ENCODE data around the gene ALK.

Gene ALK

GRCh38 chr2:29910465-29910864 is 10.9 kb downstream of the ALK start:
- no peak for DNase-seq (ENCODE audit: low read depth in 2 of 3, low spot score in 1 of 3)

GRCh38 chr2:29902356-29902755 is 19.0 kb downstream of the ALK start:
- no peak for DNase-seq (ENCODE audit: low read depth in 2 of 3, low spot score in 1 of 3)

- DNase-seq (ENCODE audit: low read depth in 2 of 3, low spot score in 1 of 3), result no peak
Measured at GRCh38 chr2:29900971-29901633, 20.3 kb downstream of the ALK start.

GRCh38 chr2:29898999-29899398 is 22.4 kb downstream of the ALK start:
- DNase-seq (ENCODE audit: low read depth in 2 of 3, low spot score in 1 of 3), result no peak

GRCh38 chr2:29894822-29895614 is 26.4 kb downstream of the ALK start:
- DNase-seq (ENCODE audit: low read depth in 2 of 3, low spot score in 1 of 3), result no peak

GRCh38 chr2:29892585-29893259 is 28.7 kb downstream of the ALK start:
- no peak for DNase-seq (ENCODE audit: low read depth in 2 of 3, low spot score in 1 of 3)

GRCh38 chr2:29881089-29881730 is 40.2 kb downstream of the ALK start:
- no peak for DNase-seq (ENCODE audit: low read depth in 2 of 3, low spot score in 1 of 3)

GRCh38 chr2:29880084-29880483 is 41.3 kb downstream of the ALK start:
- DNase-seq (ENCODE audit: low read depth in 2 of 3, low spot score in 1 of 3), result no peak

- no peak for DNase-seq (ENCODE audit: low read depth in 2 of 3, low spot score in 1 of 3)
Measured at GRCh38 chr2:29879456-29879855, 41.9 kb downstream of the ALK start.

GRCh38 chr2:29878898-29879297 is 42.5 kb downstream of the ALK start:
- no peak for DNase-seq (ENCODE audit: low read depth in 2 of 3, low spot score in 1 of 3)

GRCh38 chr2:29876374-29876773 is 45.0 kb downstream of the ALK start:
- DNase-seq (ENCODE audit: low read depth in 2 of 3, low spot score in 1 of 3), result no peak

GRCh38 chr2:29874745-29875144 is 46.6 kb downstream of the ALK start:
- no peak for DNase-seq (ENCODE audit: low read depth in 2 of 3, low spot score in 1 of 3)

- no peak for DNase-seq (ENCODE audit: low read depth in 2 of 3, low spot score in 1 of 3)
Measured at GRCh38 chr2:29872870-29873269, 48.5 kb downstream of the ALK start.

- DNase-seq (ENCODE audit: low read depth in 2 of 3, low spot score in 1 of 3), result no peak
Measured at GRCh38 chr2:29871541-29871940, 49.8 kb downstream of the ALK start.

GRCh38 chr2:29865512-29865911 is 55.9 kb downstream of the ALK start:
- no peak for DNase-seq (ENCODE audit: low read depth in 2 of 3, low spot score in 1 of 3)

- DNase-seq (ENCODE audit: low read depth in 2 of 3, low spot score in 1 of 3), result no peak
Measured at GRCh38 chr2:29864988-29865387, 56.4 kb downstream of the ALK start.

- no peak for DNase-seq (ENCODE audit: low read depth in 2 of 3, low spot score in 1 of 3)
Measured at GRCh38 chr2:29855924-29856639, 65.3 kb downstream of the ALK start.

- no peak for DNase-seq (ENCODE audit: low read depth in 2 of 3, low spot score in 1 of 3)
Measured at GRCh38 chr2:29850794-29851193, 70.6 kb downstream of the ALK start.

GRCh38 chr2:29848566-29849310 is 72.6 kb downstream of the ALK start:
- DNase-seq (ENCODE audit: low read depth in 2 of 3, low spot score in 1 of 3), result no peak

- DNase-seq (ENCODE audit: low read depth in 2 of 3, low spot score in 1 of 3), result no peak
Measured at GRCh38 chr2:29847886-29848285, 73.5 kb downstream of the ALK start.

Data from stimulated activated CD4-positive, alpha-beta T cell treated with anti-CD3 and anti-CD28 coated beads, Interleukin-12 subunit alpha, Interleukin-12 subunit beta, amount 100 ng/mL, for 48 hours (primary cell).